IMR-90 (cell line): Measurements from ENCODE around the gene STX2.

Source experiments
- BHLHE40 ChIP-seq: fragments of 150-350 bp; IDR thresholded peaks from 2 replicates; pipeline ENCODE4 v1.6.1; 2016; ENCODE audit warnings: mild to moderate bottlenecking, low read depth, low read length
- CEBPB ChIP-seq: IDR thresholded peaks from 2 replicates; pipeline ENCODE4 v1.6.1; 2012; ENCODE audit warnings: low read depth, low read length, improper control_type of control experiment
- CHD1 ChIP-seq: IDR thresholded peaks from 2 replicates; pipeline ENCODE4 v1.6.1; 2012; ENCODE audit warnings: low read depth, low read length, improper control_type of control experiment
- CTCF ChIP-seq: conservative IDR thresholded peaks from 2 replicates; pipeline ENCODE4 v1.5.1; 2012; ENCODE audit warnings: mild to moderate bottlenecking, low read depth, low read length, improper control_type of control experiment
- MAFK ChIP-seq: IDR thresholded peaks from 2 replicates; pipeline ENCODE4 v1.6.1; 2012; ENCODE audit warnings: low read depth, low read length, improper control_type of control experiment
- POLR2A ChIP-seq: IDR thresholded peaks from 2 replicates; pipeline ENCODE4 v1.6.1; 2012; ENCODE audit warnings: mild to moderate bottlenecking, low read depth, low read length
- RAD21 ChIP-seq: IDR thresholded peaks from 2 replicates; pipeline ENCODE4 v1.6.1; 2012; ENCODE audit warnings: low read length, improper control_type of control experiment
- RCOR1 ChIP-seq: IDR thresholded peaks from 2 replicates; pipeline ENCODE4 v1.6.1; 2012; ENCODE audit warnings: mild to moderate bottlenecking, low read length, improper control_type of control experiment; ENCODE audit not compliant: insufficient replicate concordance
- USF2 ChIP-seq: fragments of 150-350 bp; IDR thresholded peaks from 2 replicates; pipeline ENCODE4 v1.6.1; 2017; ENCODE audit warnings: mild to moderate bottlenecking, antibody characterized with exemption, low read length, low read depth

- no peak for TF ChIP-seq BHLHE40
- no peak for TF ChIP-seq CTCF
- no peak for TF ChIP-seq POLR2A
- no peak for TF ChIP-seq USF2
- no peak for TF ChIP-seq CHD1
- TF ChIP-seq MAFK, result no peak
- TF ChIP-seq RCOR1, result no peak
- no peak for TF ChIP-seq RAD21
- no peak for TF ChIP-seq CEBPB
These were observed 35.3 kb downstream of the STX2 start for GRCh38 chr12:130803702-130804101.
